H1 (cell line): ENCODE measurements around the gene GBP2. TPM values are rescaled to one million over a fixed set of nuclear protein-coding genes. Genes with fewer than 3 reads are reported as not detected.
A peak's percentile ranks its signal among the peaks of the same experiment; 100 is the strongest.

Experiments
- CTCF ChIA-PET: fragments of 300-600 bp; sonication (Branson Sonifier 250); formaldehyde crosslinking; loops from one replicate; lab custom pipeline; 2021; ENCODE audit not compliant: partially characterized antibody; lab: Charles Lee
- POLR2A ChIA-PET: fragments of 300-600 bp; sonication (Branson Sonifier 250); formaldehyde crosslinking; loops from one replicate; lab custom pipeline; 2021; ENCODE audit warnings: inconsistent platforms; ENCODE audit not compliant: partially characterized antibody; lab: Charles Lee
- DNase-seq, 2 experiments: peaks; one replicate each; pipeline versions ENCODE4 v3.0.0 to v3.0.0-alpha.2; 2010 to 2022; ENCODE audit warnings: low spot score in 2 of 2, low read depth in 1 of 2, mixed read lengths in 1 of 2
- FAIRE-seq: peaks from 2 replicates; lab custom pipeline; 2011; peaks lifted over from hg19 to GRCh38; lab: Jason Lieb, UNC
- H2AFZ ChIP-seq: 2 replicates; pipeline ENCODE4 v1.8.1; 2012; ENCODE audit warnings: low read length, inconsistent platforms
- H2AK5ac ChIP-seq: 2 replicates; pipeline ENCODE4 v1.6.1; 2013; ENCODE audit warnings: low read depth, low read length
- H2BK120ac ChIP-seq: replicated peaks from 2 replicates; pipeline ENCODE3; 2013; ENCODE audit warnings: low read depth, low read length, inconsistent platforms
- H2BK12ac ChIP-seq: 2 replicates; pipeline ENCODE4 v1.6.1; 2013; ENCODE audit warnings: low read depth, low read length
- H2BK15ac ChIP-seq: 2 replicates; pipeline ENCODE4 v1.6.1; 2013; ENCODE audit warnings: low read length
- H2BK20ac ChIP-seq: 2 replicates; pipeline ENCODE4 v1.6.1; 2013; ENCODE audit warnings: low read length
- H2BK5ac ChIP-seq: 2 replicates; pipeline ENCODE4 v1.6.1; 2013; ENCODE audit warnings: low read depth, low read length
- H3K14ac ChIP-seq: 2 replicates; pipeline ENCODE4 v1.6.1; 2013; ENCODE audit warnings: inconsistent platforms; ENCODE audit not compliant: insufficient read length
- H3K18ac ChIP-seq: 2 replicates; pipeline ENCODE4 v1.6.1; 2013; ENCODE audit warnings: low read length; ENCODE audit errors: extremely low read depth
- H3K23ac ChIP-seq: 2 replicates; pipeline ENCODE4 v1.6.1; 2013; ENCODE audit warnings: inconsistent platforms; ENCODE audit not compliant: insufficient read length
- H3K23me2 ChIP-seq: 2 replicates; pipeline ENCODE4 v1.6.1; 2013; ENCODE audit warnings: low read depth, low read length
- H3K27ac ChIP-seq: 2 replicates; pipeline ENCODE4 v1.6.1; 2011; ENCODE audit warnings: low read depth, low read length, inconsistent platforms
- H3K27me3 ChIP-seq, 4 experiments: replicated peaks in 1 of 4; 1 replicate in 1 of 4; 2 replicates in 3 of 4; pipeline versions ENCODE4 v1.6.1 to v1.8.1; 2011 to 2013; ENCODE audit warnings: low read length in 3 of 4, mild to moderate bottlenecking in 3 of 4, inconsistent platforms in 2 of 4, mixed read lengths in 2 of 4, moderate library complexity in 1 of 4; ENCODE audit not compliant: control insufficient read depth in 3 of 4, insufficient read depth in 3 of 4; ENCODE audit errors: extremely low read depth in 1 of 4
- H3K36me3 ChIP-seq, 4 experiments: 2 replicates each; pipeline versions ENCODE4 v1.6.1 to v1.8.1; 2011 to 2013; ENCODE audit warnings: mild to moderate bottlenecking in 4 of 4, low read length in 3 of 4, moderate library complexity in 2 of 4, control low read depth in 1 of 4, inconsistent platforms in 1 of 4; ENCODE audit not compliant: insufficient read depth in 4 of 4, control insufficient read depth in 2 of 4
- H3K4ac ChIP-seq: replicated peaks from 2 replicates; pipeline ENCODE3; 2013; ENCODE audit warnings: low read length, low read depth, mixed read lengths, inconsistent platforms; ENCODE audit not compliant: insufficient read length
- H3K4me1 ChIP-seq, 4 experiments: replicated peaks in 1 of 4; 1 replicate in 1 of 4; 2 replicates in 3 of 4; pipeline versions ENCODE4 v1.6.1 to v1.8.1; 2011 to 2013; ENCODE audit warnings: low read length in 3 of 4, inconsistent platforms in 2 of 4, mixed read lengths in 1 of 4; ENCODE audit not compliant: insufficient read depth in 4 of 4, control insufficient read depth in 3 of 4
- H3K4me2 ChIP-seq, 2 experiments: 2 replicates each; pipeline versions ENCODE4 v1.6.1 to v1.8.1; 2011 to 2013; ENCODE audit warnings: low read depth in 2 of 2, low read length in 2 of 2, control low read depth in 1 of 2, inconsistent platforms in 1 of 2, mild to moderate bottlenecking in 1 of 2; ENCODE audit not compliant: insufficient read depth in 1 of 2
- H3K4me3 ChIP-seq, 4 experiments: fragments of 200-600, 300-600 bp in 1 of 4; sonication (generic), shearing (Covaris generic), sonication (Bioruptor Twin) in 1 of 4; 2 replicates each; pipeline versions ENCODE4 v1.5.1 to v1.8.1; 2011 to 2016; ENCODE audit warnings: low read length in 4 of 4, low read depth in 3 of 4, control low read depth in 2 of 4, inconsistent platforms in 2 of 4, mild to moderate bottlenecking in 2 of 4, mixed read lengths in 1 of 4, moderate library complexity in 1 of 4; ENCODE audit not compliant: insufficient read depth in 2 of 4; ENCODE audit errors: extremely low read depth in 1 of 4
- H3K56ac ChIP-seq: replicated peaks from 2 replicates; pipeline ENCODE3; 2013; ENCODE audit warnings: low read depth, mild to moderate bottlenecking, mixed read lengths, low read length, inconsistent platforms; ENCODE audit not compliant: insufficient read length
- H3K79me1 ChIP-seq: 2 replicates; pipeline ENCODE4 v1.6.1; 2013; ENCODE audit warnings: low read depth, low read length, control low read depth
- H3K79me2 ChIP-seq, 2 experiments: 2 replicates each; pipeline versions ENCODE4 v1.6.1 to v1.8.1; 2012 to 2013; ENCODE audit warnings: low read length in 2 of 2, mild to moderate bottlenecking in 2 of 2, inconsistent platforms in 1 of 2; ENCODE audit not compliant: insufficient read depth in 2 of 2, control insufficient read depth in 1 of 2
- H3K9ac ChIP-seq, 4 experiments: replicated peaks in 1 of 4; 1 replicate in 1 of 4; 2 replicates in 3 of 4; pipeline versions ENCODE4 v1.6.1 to v1.8.1; 2011 to 2013; ENCODE audit warnings: low read depth in 3 of 4, low read length in 3 of 4, control low read depth in 2 of 4, mild to moderate bottlenecking in 2 of 4, moderate library complexity in 2 of 4, inconsistent platforms in 1 of 4; ENCODE audit errors: extremely low read depth in 1 of 4
- H3K9me3 ChIP-seq, 2 experiments: 2 replicates each; pipeline versions ENCODE4 v1.6.1 to v1.8.1; 2012 to 2013; ENCODE audit warnings: mild to moderate bottlenecking in 2 of 2, moderate library complexity in 2 of 2, control low read depth in 1 of 2, inconsistent platforms in 1 of 2, low read depth in 1 of 2, low read length in 1 of 2, mixed read lengths in 1 of 2; ENCODE audit not compliant: insufficient read depth in 2 of 2
- H4K20me1 ChIP-seq, 2 experiments: replicated peaks in 1 of 2; 2 replicates each; pipeline versions ENCODE3 to v1.8.1; 2011 to 2013; ENCODE audit warnings: inconsistent platforms in 2 of 2, low read length in 2 of 2, mild to moderate bottlenecking in 1 of 2; ENCODE audit not compliant: insufficient read depth in 2 of 2, control insufficient read depth in 1 of 2
- H4K5ac ChIP-seq: 2 replicates; pipeline ENCODE4 v1.6.1; 2013; ENCODE audit warnings: low read length, low read depth, mixed read lengths, inconsistent platforms; ENCODE audit not compliant: insufficient read length
- H4K8ac ChIP-seq: 2 replicates; pipeline ENCODE4 v1.8.0; 2013; ENCODE audit warnings: mild to moderate bottlenecking, moderate library complexity, low read length, inconsistent platforms; ENCODE audit not compliant: insufficient read depth; ENCODE audit errors: extremely low read depth
- H4K91ac ChIP-seq: replicated peaks from 2 replicates; pipeline ENCODE3; 2013; ENCODE audit warnings: low read length, mixed read lengths, inconsistent platforms; ENCODE audit not compliant: insufficient read length
- CTCF ChIP-seq, 3 experiments: IDR thresholded peaks; 1 replicate in 2 of 3; 2 replicates in 1 of 3; pipeline versions ENCODE4 v1.5.1 to v1.6.1; 2011; ENCODE audit warnings: low read length in 3 of 3, mild to moderate bottlenecking in 3 of 3, inconsistent platforms in 2 of 3, low read depth in 1 of 3, moderate library complexity in 1 of 3; ENCODE audit not compliant: insufficient read depth in 1 of 3; ENCODE audit errors: control extremely low read depth in 1 of 3
- KDM4A ChIP-seq: IDR thresholded peaks from one replicate; pipeline ENCODE4 v1.7.1; 2012; ENCODE audit warnings: low read depth, mild to moderate bottlenecking, moderate library complexity, low read length, inconsistent platforms; ENCODE audit not compliant: severe bottlenecking
- RAD21 ChIP-seq, 2 experiments: IDR thresholded peaks in 1 of 2; conservative IDR thresholded peaks in 1 of 2; 2 replicates each; pipeline ENCODE4 v1.6.1; 2011; ENCODE audit warnings: low read depth in 2 of 2, low read length in 2 of 2, improper control_type of control experiment in 1 of 2, inconsistent platforms in 1 of 2, mild to moderate bottlenecking in 1 of 2, moderate library complexity in 1 of 2
- TBP ChIP-seq: IDR thresholded peaks from 2 replicates; pipeline ENCODE4 v1.6.1; 2011; ENCODE audit warnings: low read depth, low read length, improper control_type of control experiment
- YY1 ChIP-seq: IDR thresholded peaks from 2 replicates; pipeline ENCODE4 v1.6.1; 2011; ENCODE audit warnings: low read depth, mild to moderate bottlenecking, low read length
- WGBS, 2 experiments: shearing (Covaris generic) in 1 of 2; methylation state at CpG; one replicate each; pipeline versions ENCODE4 v1.1.6 to v1.1.7; 2013 to 2015; ENCODE audit warnings: low lambda C conversion rate in 2 of 2, mixed read lengths in 2 of 2, inconsistent platforms in 1 of 2, low coverage in 1 of 2, missing lambda C conversion rate in 1 of 2; ENCODE audit not compliant: insufficient replicate concordance in 2 of 2, insufficient coverage in 1 of 2, insufficient read length in 1 of 2; ENCODE audit errors: extremely low coverage in 1 of 2, missing lambda C conversion rate in 1 of 2; 5-methylcytosine and 5-hydroxymethylcytosine counted together
- polyA plus RNA-seq, 7 experiments: library from polyadenylated mRNA; depleted of rRNA in 3 of 7; stranded (reverse) in 5 of 7; unstranded in 2 of 7; fragments of >200 nt in 5 of 7; fragments of 200-250 nt in 2 of 7; gene quantifications; 1 replicate in 5 of 7; 2 replicates in 1 of 7; 4 replicates in 1 of 7; pipeline versions ENCODE4 v1.2.1 to v1.2.3, GENCODE V29; 2011 to 2013; ENCODE audit warnings: missing spikeins in 2 of 7, mixed read lengths in 2 of 7
- total RNA-seq: library from RNA; stranded (reverse); fragmentation: NEBNext Ultra II Directional; extraction: Animal tissue kit (Norgen Biotek cat#: 25700); gene quantifications from 2 replicates; pipeline ENCODE4 v1.2.1, GENCODE V29; 2021

GBP2 gene
- total and polyA plus RNA-seq, 2 of the 8 experiments (the other 6 are each of a cell fraction or from before 2014, with no cell fraction given): not detected

GRCh38 chr1:89149229-89149628, 23.3 kb upstream of the GBP2 start:
- DNase-seq: no peak
- H2BK15ac ChIP-seq: no peak overlapping the region
- H2BK20ac ChIP-seq: no peak overlapping the region
- H2AK5ac ChIP-seq: no peak overlapping the region
- no peak overlapping the region for H3K4me3 ChIP-seq
- H3K56ac ChIP-seq: no peak overlapping the region
- H3K9me3 ChIP-seq: no peaks in the 10 kb centered on the region
- H3K36me3 ChIP-seq: no peaks in the 10 kb centered on the region
- no peak overlapping the region for H2BK120ac ChIP-seq
- POLR2A ChIA-PET: no interaction called here
- no peak overlapping the region for H3K4me2 ChIP-seq
- 0 out of 2 replicates have a peak overlapping the region, but pooled peaks have one; percentile 38 for H2AFZ ChIP-seq
- CTCF ChIA-PET: interaction anchor here (0.6 to 1.5 kb wide), 7 partner anchors 61 to 305 kb away, joined by 3 to 4 read pairs (median 3); no protein-coding TSS in a partner anchor
- no peak overlapping the region; the same call in 1 of the 2 replicates for H4K8ac ChIP-seq
- peak; percentile 34 to 48 for TF ChIP-seq RAD21 (IDR thresholded peaks at IDR 0.05 in 1 of 2, conservative IDR thresholded peaks at IDR 0.05 in 1 of 2; ENCODE audit: low read depth in 2 of 2, low read length in 2 of 2)
- peak; percentile 34; the same call in 1 of the 2 replicates for TF ChIP-seq YY1
- no peak for TF ChIP-seq KDM4A
- no peak for TF ChIP-seq TBP
- TF ChIP-seq CTCF (IDR thresholded peaks at IDR 0.05; ENCODE audit: control extremely low read depth in 1 of 3, insufficient read depth in 1 of 3, low read depth in 1 of 3, low read length in 3 of 3): peak; percentile 17 to 35 (median 19)
- H2BK12ac ChIP-seq: no peak overlapping the region
- no peaks in the 10 kb centered on the region for H3K27me3 ChIP-seq
- H3K23ac ChIP-seq: no peak overlapping the region
- H3K18ac ChIP-seq: no peak overlapping the region
- H3K79me1 ChIP-seq: no peaks in the 10 kb centered on the region
- H4K91ac ChIP-seq: no peak overlapping the region
- H2BK5ac ChIP-seq: no peak overlapping the region
- H3K79me2 ChIP-seq: no peaks in the 10 kb centered on the region
- H3K27ac ChIP-seq: no peak overlapping the region
- H3K23me2 ChIP-seq: no peaks in the 10 kb centered on the region
- no peak overlapping the region for H4K5ac ChIP-seq
- FAIRE-seq: no peak
- 82% methylated on average over 3 of the region's 3 CpGs; no CpG with 5 or more reads in 1 of the 2 experiments for WGBS, 2 experiments
- no peaks in the 10 kb centered on the region for H3K4me1 ChIP-seq
- H4K20me1 ChIP-seq: no peaks in the 10 kb centered on the region
- no peak overlapping the region for H3K9ac ChIP-seq
- no peak overlapping the region for H3K4ac ChIP-seq
- H3K14ac ChIP-seq: no peak overlapping the region
